Stimulated activated CD8-positive, alpha-beta memory T cell treated with anti-CD3 and anti-CD28 coated beads, Interleukin-15, amount 100 ng/mL, for 24 hours (primary cell): ENCODE results near the gene OR6Y1.

Experiments used
- DNase-seq: peaks from one replicate; pipeline ENCODE4 v3.0.0-alpha.2; 2020; ENCODE audit warnings: low read depth

The OR6Y1 gene, protein sequence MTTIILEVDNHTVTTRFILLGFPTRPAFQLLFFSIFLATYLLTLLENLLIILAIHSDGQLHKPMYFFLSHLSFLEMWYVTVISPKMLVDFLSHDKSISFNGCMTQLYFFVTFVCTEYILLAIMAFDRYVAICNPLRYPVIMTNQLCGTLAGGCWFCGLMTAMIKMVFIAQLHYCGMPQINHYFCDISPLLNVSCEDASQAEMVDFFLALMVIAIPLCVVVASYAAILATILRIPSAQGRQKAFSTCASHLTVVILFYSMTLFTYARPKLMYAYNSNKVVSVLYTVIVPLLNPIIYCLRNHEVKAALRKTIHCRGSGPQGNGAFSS

DNA sequence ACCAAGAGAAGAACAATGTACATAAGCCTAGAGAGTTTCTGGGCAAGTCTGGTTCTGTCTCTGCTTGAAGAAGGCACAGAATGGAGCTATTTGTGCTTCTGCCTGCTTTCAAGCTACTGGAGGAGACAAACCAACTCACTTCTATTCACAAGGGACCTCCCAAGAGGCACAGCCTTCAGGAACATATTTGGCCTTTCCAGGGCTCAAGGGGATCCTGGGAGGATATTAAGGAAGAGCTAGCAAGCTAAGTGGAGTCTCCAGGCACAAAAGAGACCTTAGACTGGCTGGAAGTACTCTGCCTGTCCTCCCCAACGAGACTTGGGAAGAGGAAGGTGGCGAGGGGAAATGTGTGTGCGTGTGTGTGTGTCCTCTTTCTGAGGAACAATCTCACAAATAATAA, at the start of gene OR6Y1:
Gene OR6Y1, minus strand, starts transcription at position 54 of the 400 bp plus-strand sequence. CDS start 6,300 bp downstream, outside the sequence.
- no peak for DNase-seq

DNA sequence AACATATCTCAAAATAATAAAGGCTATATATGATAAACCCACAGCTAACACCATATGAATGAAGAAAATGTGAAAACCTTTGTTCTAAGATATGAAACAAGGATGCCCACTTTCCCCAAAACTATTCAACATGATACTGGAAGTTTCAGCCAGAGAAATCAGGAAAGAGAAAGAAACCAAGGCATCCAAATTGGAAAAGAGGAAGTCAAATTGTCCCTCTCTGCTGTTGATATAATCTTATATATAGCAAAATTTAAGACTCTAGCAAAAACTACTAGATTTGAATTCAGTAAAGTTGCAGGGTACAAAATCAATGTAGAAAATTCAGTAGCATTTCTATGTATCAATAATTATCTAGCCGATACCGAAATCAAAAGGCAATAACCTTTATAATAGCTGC, 46.5 kb upstream of the OR6Y1 start:
- no peak for DNase-seq

GRCh38 chr1:158586942-158587341, 32.7 kb upstream of the OR6Y1 start:
- no peak for DNase-seq

- DNase-seq, result no peak
Observed at GRCh38 chr1:158583962-158584361, 29.8 kb upstream of the OR6Y1 start.

DNA sequence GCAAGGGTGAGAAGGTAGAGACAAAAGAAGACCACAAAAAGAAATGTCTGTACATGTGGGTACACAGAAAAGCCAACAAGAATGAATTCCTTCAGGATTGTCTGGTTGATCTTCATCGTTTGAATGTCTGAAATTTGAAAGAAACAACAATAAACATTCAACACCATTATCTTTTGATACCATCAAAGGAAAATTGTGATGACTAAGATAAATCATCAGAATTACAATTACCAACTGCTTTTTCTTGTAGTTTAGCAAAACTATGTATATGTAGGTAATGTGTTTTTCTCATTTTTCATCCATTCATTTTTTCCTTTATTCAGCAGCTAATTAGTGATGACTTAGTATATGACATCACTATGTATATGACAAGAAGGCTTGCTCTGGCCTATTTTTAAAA, 25.5 kb upstream of the OR6Y1 start, which contains the start of gene OR10X1:
Gene OR10X1, minus strand, starts transcription at position 167 of the 400 bp plus-strand sequence. Its CDS starts 0 bp downstream, at position 167.
- DNase-seq, result no peak

- no peak for DNase-seq
Observed at GRCh38 chr1:158577561-158577960, 23.4 kb upstream of the OR6Y1 start.

DNA sequence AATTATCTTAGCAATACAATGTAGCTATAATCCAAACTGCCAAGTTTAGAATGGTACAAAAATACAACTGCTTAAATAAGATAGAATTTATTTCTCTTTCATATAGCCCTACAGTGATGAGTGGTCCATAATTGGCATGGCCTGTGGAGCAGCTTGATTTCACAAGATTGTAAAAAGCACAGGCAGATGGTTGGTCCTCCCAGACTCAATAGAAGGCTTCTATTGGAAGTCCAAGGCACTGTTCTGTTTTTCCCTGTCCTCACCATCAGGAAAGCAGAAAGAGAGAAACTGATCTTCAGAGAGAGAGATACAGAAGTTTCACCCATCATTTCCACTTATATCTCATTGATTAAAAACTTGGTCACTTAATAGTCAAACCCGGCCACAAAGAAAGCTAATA, 18.0 kb upstream of the OR6Y1 start:
- DNase-seq, result no peak

DNA sequence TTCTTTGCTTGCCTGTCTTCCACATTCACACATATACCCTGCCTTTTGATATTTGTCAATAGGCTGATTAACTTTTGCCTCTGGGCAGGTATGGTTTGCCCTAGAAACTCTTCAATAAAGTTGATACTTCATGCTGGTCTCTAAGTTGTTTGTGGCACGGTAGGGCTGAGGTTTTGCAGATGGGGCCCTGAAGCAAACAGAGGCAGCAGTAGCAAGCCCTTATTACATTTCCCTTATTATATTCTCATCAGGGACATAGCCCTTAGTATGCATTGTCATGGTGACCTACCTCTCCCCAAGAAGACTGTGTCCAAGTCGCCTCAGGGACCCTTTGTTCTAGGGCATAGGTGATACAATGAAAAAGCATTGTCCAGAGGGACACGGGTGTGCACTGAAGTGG, 16.3 kb upstream of the OR6Y1 start, which contains the start of gene OR6P1:
Gene OR6P1, minus strand, starts transcription at position 101 of the 400 bp plus-strand sequence. CDS start 6,976 bp downstream, outside the sequence.
- DNase-seq, result no peak

GRCh38 chr1:158564608-158565007, 10.4 kb upstream of the OR6Y1 start:
- no peak for DNase-seq

DNA sequence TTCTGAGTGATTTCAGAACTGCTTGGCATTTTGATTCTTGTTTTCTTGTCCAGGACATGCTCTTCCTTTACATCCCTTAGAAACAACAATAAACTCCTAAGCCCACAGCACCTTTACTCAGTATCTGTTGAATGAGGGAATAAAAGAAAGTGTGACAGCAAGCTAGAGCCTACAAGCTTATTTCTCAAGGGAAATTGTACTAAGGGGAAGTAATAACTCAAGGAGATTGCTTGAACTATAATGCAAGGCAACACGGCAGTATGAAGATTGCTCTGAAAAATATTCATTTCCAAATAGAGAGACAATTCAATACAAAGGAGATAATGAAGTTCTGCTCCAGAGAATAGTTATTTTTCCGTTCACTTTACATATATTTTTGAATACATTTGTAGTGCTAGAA, 9.6 kb upstream of the OR6Y1 start:
- no peak for DNase-seq

- DNase-seq, result no peak
Observed at GRCh38 chr1:158559696-158560095, 5.5 kb upstream of the OR6Y1 start.

DNA sequence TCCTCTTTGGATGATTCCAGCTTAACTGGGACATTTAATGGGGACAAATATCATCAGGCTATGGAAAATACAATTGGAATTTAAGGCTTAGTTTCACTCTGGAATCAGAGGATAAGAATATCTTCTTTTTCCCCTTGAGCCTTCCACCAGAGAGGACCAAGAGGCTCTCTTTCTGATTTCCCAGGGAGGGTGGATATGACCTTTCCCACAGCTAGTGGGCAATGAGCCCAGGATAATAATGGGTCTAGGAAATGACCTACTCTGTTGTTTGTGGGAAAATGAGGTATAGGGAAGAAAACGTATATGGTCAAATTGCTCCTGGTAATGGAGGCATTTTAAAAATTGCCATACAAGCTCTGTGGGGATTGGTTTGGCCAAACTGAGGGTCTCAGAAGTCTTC, 1.9 kb downstream of the OR6Y1 start:
- DNase-seq, result no peak

- no peak for DNase-seq
Observed at GRCh38 chr1:158547533-158547932, 6.7 kb downstream of the OR6Y1 start.

GRCh38 chr1:158537609-158538008, 16.6 kb downstream of the OR6Y1 start:
- no peak for DNase-seq

DNA sequence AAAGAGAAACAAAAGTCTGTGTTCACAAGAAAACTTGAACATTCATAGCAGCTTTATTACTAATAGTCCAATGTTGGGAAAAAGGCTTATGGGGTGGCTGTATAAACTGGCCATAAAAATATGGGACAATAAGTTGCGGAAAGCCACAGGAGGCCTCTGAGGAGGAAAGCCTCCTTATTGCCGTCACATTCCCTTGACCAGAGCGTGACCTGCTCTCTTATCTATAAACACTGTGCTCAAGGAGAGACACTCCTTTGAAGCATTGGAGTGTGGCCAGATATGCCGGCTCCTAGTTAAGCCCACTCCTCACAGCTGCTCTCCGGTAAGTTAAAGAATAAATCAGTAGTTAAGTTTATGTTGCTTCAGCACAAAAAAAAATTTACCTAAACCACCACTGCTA, 19.7 kb downstream of the OR6Y1 start:
- DNase-seq, result no peak

- DNase-seq, result no peak
Observed at GRCh38 chr1:158527190-158527815, 26.9 kb downstream of the OR6Y1 start.

DNA sequence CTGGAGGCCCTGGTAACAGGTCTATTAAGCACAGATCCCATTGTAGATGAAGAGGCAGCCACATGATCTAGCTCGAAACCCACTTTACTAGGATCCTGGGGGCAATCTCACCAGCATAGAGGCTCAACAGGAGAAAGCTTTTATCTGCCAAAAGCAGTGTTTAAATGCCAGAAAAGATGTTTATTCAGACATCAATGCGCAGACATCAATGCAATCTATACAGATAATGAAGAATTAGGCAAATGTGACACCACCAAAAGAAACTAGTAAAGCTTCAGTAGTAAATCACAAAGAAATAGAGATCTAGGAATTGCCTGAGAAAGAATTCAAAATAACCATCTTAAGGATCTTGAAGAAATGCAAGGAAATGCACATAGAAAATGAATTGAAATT, 32.5 kb downstream of the OR6Y1 start:
- DNase-seq, result no peak

DNA sequence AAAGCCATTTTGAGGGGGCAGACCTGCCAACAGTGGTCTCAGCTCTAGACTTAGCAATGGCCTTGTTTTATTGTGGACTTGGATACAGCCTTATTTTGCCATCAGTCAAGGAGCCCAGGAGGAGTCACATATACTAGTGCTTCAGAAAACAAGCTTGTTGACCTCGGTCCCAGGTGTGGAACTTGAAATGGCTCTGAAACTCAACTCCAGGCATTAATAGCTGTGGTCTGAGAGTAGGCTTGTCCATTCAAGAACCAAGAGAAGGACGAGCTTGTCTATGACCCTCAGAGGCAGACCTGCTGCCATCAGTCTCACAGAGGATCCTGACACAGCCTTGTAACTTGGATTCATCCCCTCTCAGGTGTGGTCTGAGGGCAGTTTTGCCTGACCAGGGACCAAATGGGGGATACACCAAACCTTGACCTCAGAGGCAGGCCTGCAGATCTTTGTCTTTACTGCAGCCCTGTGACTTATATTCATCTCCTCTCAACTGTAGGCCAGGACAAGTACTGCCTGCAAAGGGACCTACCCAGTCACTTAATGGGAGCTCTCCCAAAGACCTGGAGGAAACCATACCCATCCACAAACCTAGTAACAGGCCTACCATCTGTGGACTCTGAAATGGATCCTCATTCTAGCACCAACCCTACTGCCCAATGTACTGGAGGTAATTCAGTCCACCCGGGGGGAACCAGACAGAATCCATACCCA, 33.1 kb downstream of the OR6Y1 start:
- DNase-seq, result no peak

DNA sequence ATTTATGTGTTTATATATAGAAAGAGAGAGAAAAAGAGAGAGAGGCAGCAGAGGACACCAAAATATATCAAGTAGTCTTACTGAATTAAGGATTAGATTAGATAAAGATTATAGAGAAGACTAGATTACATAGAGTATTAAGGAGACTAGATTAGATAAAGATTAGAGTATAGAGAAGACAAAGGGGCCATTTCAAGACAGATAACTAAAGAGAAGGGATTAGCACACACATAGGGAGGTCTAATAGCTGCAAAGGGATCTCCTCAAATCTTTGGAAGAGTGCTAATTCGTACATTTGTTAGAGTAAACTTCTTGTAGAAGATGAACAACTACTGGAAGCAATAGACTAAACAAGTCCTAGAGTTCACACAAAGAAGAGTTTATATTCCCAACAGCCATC, 34.2 kb downstream of the OR6Y1 start:
- DNase-seq, result no peak

GRCh38 chr1:158516966-158517365, 37.2 kb downstream of the OR6Y1 start:
- no peak for DNase-seq

DNA sequence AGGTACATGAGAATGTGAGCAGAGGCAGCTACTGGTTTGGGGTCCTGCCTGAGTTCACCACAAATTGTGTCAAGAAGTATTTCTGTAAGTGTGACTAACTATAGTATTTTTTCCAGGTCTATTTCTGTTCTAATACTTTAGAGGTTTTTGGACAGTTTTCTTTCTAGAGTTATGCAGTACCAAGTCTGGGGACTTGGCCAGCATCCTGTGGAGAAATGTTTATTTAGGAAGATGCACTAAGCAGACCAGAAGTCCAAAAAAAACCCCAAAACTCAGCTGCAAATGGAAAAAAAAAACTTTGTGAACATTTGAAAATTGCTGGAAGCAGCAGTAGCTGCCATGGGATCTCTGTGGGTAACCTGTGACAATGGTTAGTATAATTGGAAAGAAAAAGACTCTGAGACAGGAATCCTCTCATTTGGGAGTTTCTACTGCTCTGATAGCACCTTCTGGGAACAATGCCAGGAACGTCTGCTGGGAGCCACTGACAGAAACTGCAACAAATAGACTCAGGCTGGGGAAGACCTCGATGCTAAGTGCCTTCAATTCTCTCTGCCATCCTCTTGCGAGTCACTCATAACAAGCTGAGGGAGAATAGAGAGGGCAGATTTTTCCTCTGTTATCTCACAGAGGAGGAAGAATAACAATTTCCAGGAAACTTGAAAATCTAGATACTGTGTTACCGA, 44.6 kb downstream of the OR6Y1 start:
- DNase-seq, result no peak

GRCh38 chr1:158507511-158507910, 46.7 kb downstream of the OR6Y1 start:
- DNase-seq, result no peak
